ENCODE data around the gene GIT2. TPM values are rescaled to one million over a fixed set of nuclear protein-coding genes. Genes with fewer than 3 reads are reported as not detected.

Gene GIT2
- total RNA-seq, 1 donor from 2014 or later: 43.0 TPM

DNA sequence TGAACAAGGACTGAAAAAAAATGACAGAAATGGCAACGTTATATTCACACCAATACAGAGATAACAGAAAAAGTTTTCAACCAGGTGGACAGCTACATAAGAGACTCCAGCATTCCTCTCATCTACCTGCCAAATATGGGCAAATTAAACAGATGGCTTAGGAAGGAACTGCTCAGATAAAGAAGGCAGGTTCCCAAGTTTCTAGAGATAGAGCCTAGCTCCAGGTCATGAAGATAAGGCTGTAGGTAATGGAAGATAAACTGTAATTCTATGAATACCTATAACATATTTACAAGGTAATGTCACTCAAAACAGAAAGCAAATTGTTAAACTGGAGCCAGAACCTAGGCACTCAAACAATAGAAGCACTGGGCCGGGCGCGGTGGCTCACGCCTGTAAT, 42.5 kb downstream of the GIT2 start:
- Histone ChIP-seq H3K9me3 (no peaks in the 10 kb centered on the region), H3K36me3 (peaks cover 0 to 40% of the 10 kb centered on the region in 2 donors), H3K4me1 (peaks cover 6% of the 10 kb centered on the region), H3K27me3 (no peaks in the 10 kb centered on the region), H3K4me3 (no peak overlapping the region), H3K27ac (no peak overlapping the region)
- TF ChIP-seq POLR2AphosphoS5 (IDR thresholded peaks at IDR 0.05; ENCODE audit: insufficient read depth in 1 of 2, low read depth in 1 of 2) (no peak), POLR2A (IDR thresholded peaks at IDR 0.05) (no peak)
- TF ChIP-seq, protein P1, sequence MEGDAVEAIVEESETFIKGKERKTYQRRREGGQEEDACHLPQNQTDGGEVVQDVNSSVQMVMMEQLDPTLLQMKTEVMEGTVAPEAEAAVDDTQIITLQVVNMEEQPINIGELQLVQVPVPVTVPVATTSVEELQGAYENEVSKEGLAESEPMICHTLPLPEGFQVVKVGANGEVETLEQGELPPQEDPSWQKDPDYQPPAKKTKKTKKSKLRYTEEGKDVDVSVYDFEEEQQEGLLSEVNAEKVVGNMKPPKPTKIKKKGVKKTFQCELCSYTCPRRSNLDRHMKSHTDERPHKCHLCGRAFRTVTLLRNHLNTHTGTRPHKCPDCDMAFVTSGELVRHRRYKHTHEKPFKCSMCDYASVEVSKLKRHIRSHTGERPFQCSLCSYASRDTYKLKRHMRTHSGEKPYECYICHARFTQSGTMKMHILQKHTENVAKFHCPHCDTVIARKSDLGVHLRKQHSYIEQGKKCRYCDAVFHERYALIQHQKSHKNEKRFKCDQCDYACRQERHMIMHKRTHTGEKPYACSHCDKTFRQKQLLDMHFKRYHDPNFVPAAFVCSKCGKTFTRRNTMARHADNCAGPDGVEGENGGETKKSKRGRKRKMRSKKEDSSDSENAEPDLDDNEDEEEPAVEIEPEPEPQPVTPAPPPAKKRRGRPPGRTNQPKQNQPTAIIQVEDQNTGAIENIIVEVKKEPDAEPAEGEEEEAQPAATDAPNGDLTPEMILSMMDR (IDR thresholded peaks at IDR 0.05): no peak
- no peak for DNase-seq (ENCODE audit: extremely low spot score in 2 of 2)
- intact Hi-C loops (cut with DNase I): no loop called here

DNA sequence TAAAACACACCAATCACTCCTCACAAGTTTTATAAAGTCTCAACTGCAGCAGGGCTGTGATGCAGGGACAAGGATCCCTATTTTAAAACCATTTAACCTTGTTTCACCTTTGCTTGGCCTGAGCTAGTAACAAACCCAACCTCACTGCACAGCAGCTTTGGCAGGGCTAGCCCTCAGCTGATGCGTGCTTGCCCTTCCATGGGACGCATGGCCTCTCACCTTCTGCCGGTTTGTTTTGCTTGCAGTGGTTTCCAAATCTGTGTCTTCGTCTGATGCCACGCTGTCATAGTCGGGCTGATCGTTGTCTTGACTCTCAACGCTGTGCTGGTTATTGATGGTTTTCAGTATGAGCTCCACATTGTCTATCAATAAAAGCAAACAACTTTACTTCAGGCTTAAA, 43.3 kb downstream of the GIT2 start:
- Histone ChIP-seq H3K4me1 (peaks cover 12% of the 10 kb centered on the region), H3K4me3 (no peak overlapping the region), H3K27ac (no peak overlapping the region), H3K36me3 (peaks cover 0 to 40% of the 10 kb centered on the region in 2 donors), H3K27me3 (no peaks in the 10 kb centered on the region), H3K9me3 (no peaks in the 10 kb centered on the region)
- intact Hi-C loops (cut with DNase I): no loop called here
- TF ChIP-seq POLR2A (IDR thresholded peaks at IDR 0.05) (no peak), POLR2AphosphoS5 (IDR thresholded peaks at IDR 0.05; ENCODE audit: insufficient read depth in 1 of 2, low read depth in 1 of 2) (no peak)
- TF ChIP-seq, protein P1 (IDR thresholded peaks at IDR 0.05): no peak
- no peak for DNase-seq (ENCODE audit: extremely low spot score in 2 of 2)

DNA sequence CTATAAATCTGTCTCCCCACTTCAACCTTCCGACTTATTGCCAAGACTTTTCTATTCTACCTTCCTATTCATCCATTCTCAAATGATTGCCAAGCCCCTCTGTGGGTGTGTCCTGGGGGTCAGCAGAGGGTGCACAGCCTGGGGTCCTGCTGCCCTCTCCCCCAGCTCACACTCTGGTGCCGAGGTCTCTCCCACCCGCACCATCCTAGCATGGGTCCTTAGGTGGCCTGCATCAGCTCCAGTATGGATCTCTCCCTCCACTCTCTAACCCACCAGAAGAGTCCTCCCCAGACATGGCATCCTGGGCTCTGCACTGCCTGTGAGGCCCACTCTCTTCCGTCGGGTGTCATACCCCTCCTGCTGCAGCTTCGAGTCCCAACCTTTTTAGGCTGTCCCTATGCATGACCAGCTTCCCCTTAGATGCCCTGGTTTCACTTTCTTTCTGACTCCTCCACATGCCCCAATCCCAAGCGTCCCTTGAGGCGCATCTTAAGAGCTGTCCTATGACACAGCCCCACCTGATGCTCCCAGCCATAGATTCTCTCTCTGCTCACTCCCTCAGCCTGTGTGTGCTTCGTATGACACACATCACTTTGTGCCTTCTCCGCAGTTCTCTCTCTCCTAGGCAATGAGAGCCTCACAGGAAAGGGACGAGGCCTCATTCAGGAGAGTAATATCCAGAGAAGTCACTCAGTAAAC, 43.9 kb downstream of the GIT2 start:
- no peak for DNase-seq (ENCODE audit: extremely low spot score in 2 of 2)
- Histone ChIP-seq H3K4me1 (peaks cover 12% of the 10 kb centered on the region), H3K27me3 (no peaks in the 10 kb centered on the region), H3K9me3 (no peaks in the 10 kb centered on the region), H3K36me3 (peaks cover 0 to 40% of the 10 kb centered on the region in 2 donors), H3K4me3 (no peak overlapping the region), H3K27ac (no peak overlapping the region)
- intact Hi-C loops (cut with DNase I): no loop called here
- TF ChIP-seq, protein P1 (IDR thresholded peaks at IDR 0.05): no peak
- TF ChIP-seq POLR2A (IDR thresholded peaks at IDR 0.05) (no peak), POLR2AphosphoS5 (IDR thresholded peaks at IDR 0.05; ENCODE audit: insufficient read depth in 1 of 2, low read depth in 1 of 2) (no peak)

GRCh38 chr12:109951751-109952150, 44.4 kb downstream of the GIT2 start:
- H3K4me1 ChIP-seq: peaks cover 12% of the 10 kb centered on the region
- no peaks in the 10 kb centered on the region for H3K27me3 ChIP-seq
- DNase-seq (ENCODE audit: extremely low spot score in 2 of 2): no peak
- no peaks in the 10 kb centered on the region for H3K9me3 ChIP-seq
- TF ChIP-seq POLR2AphosphoS5 (IDR thresholded peaks at IDR 0.05; ENCODE audit: insufficient read depth in 1 of 2, low read depth in 1 of 2) (no peak), POLR2A (IDR thresholded peaks at IDR 0.05) (no peak)
- TF ChIP-seq, protein P1 (IDR thresholded peaks at IDR 0.05): no peak
- H3K4me3 ChIP-seq: no peak overlapping the region
- H3K36me3 ChIP-seq: peaks cover 0 to 40% of the 10 kb centered on the region in 2 donors
- intact Hi-C loops (cut with DNase I): no loop called here
- no peak overlapping the region for H3K27ac ChIP-seq

DNA sequence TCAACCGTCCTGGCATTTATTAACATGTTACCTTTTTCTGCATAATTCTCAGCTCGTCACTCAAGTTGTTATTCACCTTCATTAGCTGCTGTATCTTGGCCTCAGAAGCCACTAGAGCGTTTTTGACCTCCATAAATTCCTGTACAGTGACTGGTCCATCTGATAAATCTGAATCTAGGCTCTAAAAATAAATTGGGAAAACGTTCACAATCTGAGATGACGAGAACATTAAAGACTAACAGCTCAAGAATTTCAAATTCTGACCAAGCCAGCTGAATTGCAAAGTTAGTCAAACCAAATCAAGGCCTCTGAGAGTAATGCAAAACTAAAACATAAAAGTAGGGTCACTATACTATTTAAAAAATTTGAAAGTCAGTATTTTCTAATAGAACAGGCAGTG, 45.0 kb downstream of the GIT2 start:
- Histone ChIP-seq H3K27me3 (no peaks in the 10 kb centered on the region), H3K27ac (no peak overlapping the region), H3K9me3 (no peaks in the 10 kb centered on the region), H3K4me1 (peaks cover 12% of the 10 kb centered on the region), H3K36me3 (peaks cover 0 to 43% of the 10 kb centered on the region in 2 donors), H3K4me3 (no peak overlapping the region)
- no peak for DNase-seq (ENCODE audit: extremely low spot score in 2 of 2)
- TF ChIP-seq POLR2A (IDR thresholded peaks at IDR 0.05): no peak
- intact Hi-C loops (cut with DNase I): no loop called here
